Adrenal gland (tissue), 12 donors: ENCODE data around the gene GADD45B. TPM values are rescaled to one million over a fixed set of nuclear protein-coding genes. Genes with fewer than 3 reads are reported as not detected.

Source experiments
- DNase-seq, 7 donors: peaks; one replicate each; pipeline ENCODE4 v3.0.0-alpha.2; 2019 to 2020
- H3K27ac ChIP-seq, 5 donors: fragments of 200-600 bp; sonication (generic) in 4 of 5; 1 replicate in 3 of 5; 2 replicates in 2 of 5; pipeline versions ENCODE4 v1.5.1 to v1.8.0; 2016 to 2020; ENCODE audit warnings: mild to moderate bottlenecking in 1 of 5
- H3K27me3 ChIP-seq: fragments of 200-600 bp; 2 replicates; pipeline ENCODE4 v1.8.0; 2021
- H3K36me3 ChIP-seq, 2 donors: fragments of 200-600 bp; replicated peaks in 1 of 2; 1 replicate in 1 of 2; 2 replicates in 1 of 2; pipeline versions ENCODE4 v1.5.1 to v1.8.0; 2018 to 2022
- H3K4me1 ChIP-seq, 2 donors: fragments of 200-600 bp; replicated peaks in 1 of 2; 1 replicate in 1 of 2; 2 replicates in 1 of 2; pipeline versions ENCODE4 v1.5.1 to v1.8.0; 2018 to 2021
- H3K4me3 ChIP-seq, 4 donors: fragments of 200-600 bp; sonication (generic) in 3 of 4; one replicate each; pipeline ENCODE4 v1.5.1; 2016 to 2018
- H3K9me3 ChIP-seq, 3 donors: fragments of 200-600 bp; sonication (generic) in 1 of 3; replicated peaks in 1 of 3; 1 replicate in 2 of 3; 2 replicates in 1 of 3; pipeline versions ENCODE4 v1.5.1 to v1.8.0; 2016 to 2021
- POLR2A ChIP-seq, 2 donors: fragments of 450-650 bp; IDR thresholded peaks; one replicate each; pipeline ENCODE4 v1.6.1; 2017; ENCODE audit warnings: antibody characterized with exemption in 2 of 2, mild to moderate bottlenecking in 2 of 2, moderate library complexity in 1 of 2
- WGBS, 4 donors: extraction: QIAGEN DNeasy Blood & Tissue Kit in 2 of 4; methylation state at CpG; one replicate each; pipeline versions ENCODE4 v1.1.5 to v1.1.7; 2013 to 2017; 5-methylcytosine and 5-hydroxymethylcytosine counted together
- intact Hi-C, 2 donors: fragments of 100-400 bp; cut with DNase I; formaldehyde crosslinking; loops; one replicate each; pipeline versions ENCODE4 v1.14.1 to v1.15.0; 2022 to 2023
- polyA plus RNA-seq, 3 donors: library from polyadenylated mRNA; stranded (reverse); fragments of 200-250 nt in 2 of 3; fragments of 350-450 nt in 1 of 3; fragmentation: Illumina TruSeq in 1 of 3; extraction: RNeasy Lipid Tissue Mini Kit (QIAGEN cat#74804) in 1 of 3; gene quantifications; one replicate each; pipeline ENCODE4 v1.2.3, GENCODE V29; 2013 to 2014
- total RNA-seq, 9 donors: library from RNA; depleted of rRNA in 4 of 9; stranded (reverse); fragments of >200 nt in 4 of 9; fragments of 120-200 nt in 1 of 9; fragmentation: NEBNext Ultra II Directional in 1 of 9; extraction: Animal tissue kit (Norgen Biotek cat#: 25700) in 1 of 9; gene quantifications; one replicate each; pipeline versions ENCODE4 v1.1.0 to v1.2.4, GENCODE V29; 2013 to 2023
- TF ChIP-seq, protein P1 (sequence below), 6 experiments: fragments of 450-650 bp in 4 of 6; fragments of 200-600 bp in 2 of 6; sonication (generic) in 1 of 6; IDR thresholded peaks; 1 replicate in 5 of 6; 2 replicates in 1 of 6; pipeline versions ENCODE4 v1.5.1 to v1.8.0; 2016 to 2021; ENCODE audit warnings: antibody characterized with exemption in 6 of 6, mild to moderate bottlenecking in 2 of 6, moderate library complexity in 1 of 6
- donor health status: healthy with polysubstance abuse.
- donor health status: Bipolar disorder and iron deficiency.
- donor health status: DM: yes; HTN: yes; CAD: no.
- donor health status: DM: no; HTN: no; CAD: no.
- donor health status: DM: no; HTN: no; CAD: no.
- donor health status: DM: yes; HTN: yes; CAD: no.

Gene GADD45B
- total and polyA plus RNA-seq, 12 donors: 14.1 to 132 (median 72.4) TPM

DNA sequence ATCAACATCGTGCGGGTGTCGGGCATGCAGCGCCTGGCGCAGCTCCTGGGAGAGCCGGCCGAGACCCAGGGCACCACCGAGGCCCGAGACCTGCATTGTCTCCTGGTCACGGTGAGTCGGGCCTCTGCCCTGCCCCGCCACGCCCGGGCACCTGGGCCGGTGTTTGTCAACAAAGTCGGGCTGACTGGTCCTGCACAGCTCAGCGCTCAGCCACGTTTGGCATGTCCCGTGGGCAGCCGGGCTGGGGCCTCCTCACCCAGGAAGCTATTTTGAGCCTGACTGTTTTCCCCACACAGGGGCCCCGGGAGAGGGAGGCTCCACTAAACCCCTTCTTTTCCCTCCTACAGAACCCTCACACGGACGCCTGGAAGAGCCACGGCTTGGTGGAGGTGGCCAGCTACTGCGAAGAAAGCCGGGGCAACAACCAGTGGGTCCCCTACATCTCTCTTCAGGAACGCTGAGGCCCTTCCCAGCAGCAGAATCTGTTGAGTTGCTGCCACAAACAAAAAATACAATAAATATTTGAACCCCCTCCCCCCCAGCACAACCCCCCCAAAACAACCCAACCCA, 1.3 kb downstream of the GADD45B start:
- H3K27ac ChIP-seq: peak overlapping the region in 3 of 5 donors; percentile 66 to 91 (median 91)
- peaks cover 0 to 9% of the 10 kb centered on the region in 2 donors for H3K36me3 ChIP-seq
- 17 to 41% (median 28%) methylated on average over 7 to 27 of the region's 27 CpGs for WGBS, 4 donors
- intact Hi-C loops: loop anchor here (5.0 to 10.0 kb wide), 2 partner anchors 65 to 138 kb away; no protein-coding TSS in a partner anchor
- DNase-seq: peak in 4 of 7 donors; percentile 36 to 53 (median 48)
- H3K9me3 ChIP-seq: no peaks in the 10 kb centered on the region
- no peaks in the 10 kb centered on the region for H3K27me3 ChIP-seq
- peaks cover 10 to 17% of the 10 kb centered on the region in 2 donors for H3K4me1 ChIP-seq
- TF ChIP-seq POLR2A (IDR thresholded peaks at IDR 0.05): no peak
- TF ChIP-seq, protein P1, sequence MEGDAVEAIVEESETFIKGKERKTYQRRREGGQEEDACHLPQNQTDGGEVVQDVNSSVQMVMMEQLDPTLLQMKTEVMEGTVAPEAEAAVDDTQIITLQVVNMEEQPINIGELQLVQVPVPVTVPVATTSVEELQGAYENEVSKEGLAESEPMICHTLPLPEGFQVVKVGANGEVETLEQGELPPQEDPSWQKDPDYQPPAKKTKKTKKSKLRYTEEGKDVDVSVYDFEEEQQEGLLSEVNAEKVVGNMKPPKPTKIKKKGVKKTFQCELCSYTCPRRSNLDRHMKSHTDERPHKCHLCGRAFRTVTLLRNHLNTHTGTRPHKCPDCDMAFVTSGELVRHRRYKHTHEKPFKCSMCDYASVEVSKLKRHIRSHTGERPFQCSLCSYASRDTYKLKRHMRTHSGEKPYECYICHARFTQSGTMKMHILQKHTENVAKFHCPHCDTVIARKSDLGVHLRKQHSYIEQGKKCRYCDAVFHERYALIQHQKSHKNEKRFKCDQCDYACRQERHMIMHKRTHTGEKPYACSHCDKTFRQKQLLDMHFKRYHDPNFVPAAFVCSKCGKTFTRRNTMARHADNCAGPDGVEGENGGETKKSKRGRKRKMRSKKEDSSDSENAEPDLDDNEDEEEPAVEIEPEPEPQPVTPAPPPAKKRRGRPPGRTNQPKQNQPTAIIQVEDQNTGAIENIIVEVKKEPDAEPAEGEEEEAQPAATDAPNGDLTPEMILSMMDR (IDR thresholded peaks at IDR 0.05): peak in 1 of 6 experiments; percentile 1
- H3K4me3 ChIP-seq: peak overlapping the region; percentile 58 to 91 (median 73)

DNA sequence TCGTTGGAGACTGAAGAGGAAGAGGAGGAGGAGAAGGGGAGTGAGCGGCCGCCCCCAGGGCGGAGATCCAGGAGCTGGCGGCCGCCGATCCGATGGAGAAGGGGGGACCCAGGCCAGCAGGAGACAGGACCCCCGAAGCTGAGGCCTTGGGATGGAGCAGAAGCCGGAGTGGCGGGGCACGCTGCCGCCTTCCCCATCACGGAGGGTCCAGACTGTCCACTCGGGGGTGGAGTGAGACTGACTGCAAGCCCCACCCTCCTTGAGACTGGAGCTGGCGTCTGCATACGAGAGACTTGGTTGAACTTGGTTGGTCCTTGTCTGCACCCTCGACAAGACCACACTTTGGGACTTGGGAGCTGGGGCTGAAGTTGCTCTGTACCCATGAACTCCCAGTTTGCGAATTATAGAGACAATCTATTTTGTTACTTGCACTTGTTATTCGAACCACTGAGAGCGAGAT, 1.8 kb downstream of the GADD45B start:
- Histone ChIP-seq H3K9me3 (no peaks in the 10 kb centered on the region), H3K36me3 (peaks cover 0 to 9% of the 10 kb centered on the region in 2 donors), H3K27ac (peak overlapping the region in 3 of 5 donors; percentile 66 to 91 (median 91)), H3K4me3 (peak overlapping the region in 2 of 4 donors; percentile 58 to 83), H3K4me1 (peaks cover 10 to 17% of the 10 kb centered on the region in 2 donors), H3K27me3 (no peaks in the 10 kb centered on the region)
- peak in 1 of 7 donors; percentile 27 for DNase-seq
- 48 to 66% (median 57%) methylated on average over 12 to 21 of the region's 21 CpGs for WGBS, 4 donors
- TF ChIP-seq POLR2A (IDR thresholded peaks at IDR 0.05): no peak
- TF ChIP-seq, protein P1 (IDR thresholded peaks at IDR 0.05): no peak
- intact Hi-C loops: loop anchor here (5.0 to 10.0 kb wide), 2 partner anchors 65 to 137 kb away; no protein-coding TSS in a partner anchor

DNA sequence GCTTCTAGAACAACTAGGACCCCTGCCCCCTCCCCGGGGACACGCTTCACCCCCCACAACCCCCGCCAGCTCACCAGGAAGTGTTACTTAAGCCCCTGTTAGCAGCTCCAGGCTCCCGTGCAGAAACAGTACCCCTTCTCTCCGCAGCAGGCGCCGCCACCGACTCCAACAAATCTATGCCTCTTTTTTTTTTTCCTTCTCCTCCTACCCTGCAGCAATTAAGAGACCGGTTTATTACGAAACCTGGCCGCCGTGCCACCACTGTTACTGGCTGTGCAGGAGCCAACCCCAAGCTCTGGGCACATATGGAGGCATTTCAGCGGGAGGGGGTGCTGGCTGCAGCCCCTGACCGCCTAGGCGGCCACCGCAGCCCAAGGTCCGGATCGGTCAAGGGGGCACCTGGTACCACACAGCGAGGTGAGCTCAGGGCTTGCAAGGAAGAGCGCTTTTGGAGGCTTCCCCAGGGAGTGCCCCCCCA, 2.4 kb downstream of the GADD45B start:
- peak overlapping the region in 3 of 5 donors; percentile 46 to 91 (median 91) for H3K27ac ChIP-seq
- TF ChIP-seq POLR2A (IDR thresholded peaks at IDR 0.05): peak in 1 of 2 donors; percentile 26
- TF ChIP-seq, protein P1 (IDR thresholded peaks at IDR 0.05): peak in 3 of 6 experiments; percentile 16 to 41 (median 17)
- peak overlapping the region in 2 of 4 donors; percentile 58 to 83 for H3K4me3 ChIP-seq
- H3K9me3 ChIP-seq: no peaks in the 10 kb centered on the region
- peak in 6 of 7 donors; percentile 42 to 75 (median 56) for DNase-seq
- H3K36me3 ChIP-seq: peaks cover 0 to 9% of the 10 kb centered on the region in 2 donors
- 21 to 56% (median 39%) methylated on average over 19 to 20 of the region's 20 CpGs for WGBS, 4 donors
- peaks cover 10 to 17% of the 10 kb centered on the region in 2 donors for H3K4me1 ChIP-seq
- no peaks in the 10 kb centered on the region for H3K27me3 ChIP-seq
- intact Hi-C loops: loop anchor here (5.0 to 10.0 kb wide), 2 partner anchors 64 to 136 kb away; no protein-coding TSS in a partner anchor
